HCT116 (cell line): ENCODE results near the gene SON. TPM values are rescaled to one million over a fixed set of nuclear protein-coding genes. Genes with fewer than 3 reads are reported as not detected.

ENCODE experiments used
- ATF3 ChIP-seq: IDR thresholded peaks from 2 replicates; pipeline ENCODE4 v1.6.1; 2012
- CBX3 ChIP-seq: IDR thresholded peaks from 2 replicates; pipeline ENCODE4 v1.6.1; 2012; ENCODE audit warnings: low read depth
- CEBPB ChIP-seq: IDR thresholded peaks from 2 replicates; pipeline ENCODE4 v1.6.1; 2012; ENCODE audit warnings: low read depth
- CTCF ChIP-seq, 3 experiments: fragments of 200-600 bp in 1 of 3; sonication (generic) in 1 of 3; IDR thresholded peaks in 2 of 3; conservative IDR thresholded peaks in 1 of 3; 2 replicates each; pipeline ENCODE4 v1.5.1; 2012 to 2017; ENCODE audit warnings: low read depth in 2 of 3, low read length in 2 of 3, antibody characterized with exemption in 1 of 3, borderline replicate concordance in 1 of 3, control low read depth in 1 of 3, mild to moderate bottlenecking in 1 of 3, mixed read lengths in 1 of 3, mixed run types in 1 of 3, moderate library complexity in 1 of 3; ENCODE audit not compliant: insufficient read depth in 1 of 3
- ELF1 ChIP-seq: IDR thresholded peaks from 2 replicates; pipeline ENCODE4 v1.6.1; 2012; ENCODE audit warnings: low read depth, borderline replicate concordance
- EZH2 ChIP-seq: fragments of 200-600 bp; sonication (generic); IDR thresholded peaks from 2 replicates; pipeline ENCODE4 v1.6.1; 2017; ENCODE audit warnings: antibody characterized with exemption, mixed run types
- MAX ChIP-seq: IDR thresholded peaks from 2 replicates; pipeline ENCODE4 v1.6.1; 2012
- POLR2A ChIP-seq: IDR thresholded peaks from 2 replicates; pipeline ENCODE4 v1.7.0; 2011; ENCODE audit warnings: borderline replicate concordance; ENCODE audit not compliant: insufficient read depth, insufficient read length; ENCODE audit errors: extremely low read depth
- POLR2AphosphoS5 ChIP-seq: IDR thresholded peaks from 2 replicates; pipeline ENCODE4 v1.6.1; 2011; ENCODE audit warnings: mild to moderate bottlenecking, low read depth, low read length, moderate library complexity
- SRF ChIP-seq: IDR thresholded peaks from 2 replicates; pipeline ENCODE4 v1.6.1; 2012; ENCODE audit warnings: low read depth
- TCF7L2 ChIP-seq: IDR thresholded peaks from 2 replicates; pipeline ENCODE4 v1.7.0; 2011; ENCODE audit warnings: borderline replicate concordance, inconsistent platforms; ENCODE audit not compliant: insufficient read depth, insufficient read length; ENCODE audit errors: extremely low read depth
- ZBTB33 ChIP-seq: IDR thresholded peaks from 2 replicates; pipeline ENCODE4 v1.6.1; 2011; ENCODE audit warnings: mild to moderate bottlenecking, low read length, moderate library complexity; ENCODE audit not compliant: insufficient replicate concordance; ENCODE audit errors: extremely low read depth
- total RNA-seq: library from RNA; stranded (reverse); gene quantifications from one replicate; pipeline ENCODE4 v1.2.1, GENCODE V29; 2021; ENCODE audit not compliant: unreplicated experiment

SON gene
- total RNA-seq, 1 experiment from 2014 or later = 195 TPM

- no peak for TF ChIP-seq ZBTB33
- peak; percentile 73; the same call in 1 of the 2 replicates for TF ChIP-seq POLR2AphosphoS5
- TF ChIP-seq ATF3 = no peak
- TF ChIP-seq CBX3 = no peak
- TF ChIP-seq CEBPB = no peak
- TF ChIP-seq TCF7L2 = no peak
- TF ChIP-seq EZH2 = no peak
- peak; percentile 58 for TF ChIP-seq POLR2A
- no peak for TF ChIP-seq CTCF (IDR thresholded peaks at IDR 0.05 in 2 of 3, conservative IDR thresholded peaks at IDR 0.05 in 1 of 3; ENCODE audit: borderline replicate concordance in 1 of 3, insufficient read depth in 1 of 3, low read depth in 2 of 3, low read length in 2 of 3)
- no peak for TF ChIP-seq SRF
- no peak for TF ChIP-seq ELF1
- peak; percentile 26; the same call in 1 of the 2 replicates for TF ChIP-seq MAX
Observed at GRCh38 chr21:33588485-33589335, 45.9 kb downstream of the SON start, which contains the start of gene DONSON (continued).
